ENCODE data around the gene LTB4R2. TPM values are rescaled to one million over a fixed set of nuclear protein-coding genes. Genes with fewer than 3 reads are reported as not detected.

LTB4R2 gene
- total and polyA plus RNA-seq, 7 experiments from 2014 or later: 2.1 to 26.8 (median 14.1) TPM

DNA sequence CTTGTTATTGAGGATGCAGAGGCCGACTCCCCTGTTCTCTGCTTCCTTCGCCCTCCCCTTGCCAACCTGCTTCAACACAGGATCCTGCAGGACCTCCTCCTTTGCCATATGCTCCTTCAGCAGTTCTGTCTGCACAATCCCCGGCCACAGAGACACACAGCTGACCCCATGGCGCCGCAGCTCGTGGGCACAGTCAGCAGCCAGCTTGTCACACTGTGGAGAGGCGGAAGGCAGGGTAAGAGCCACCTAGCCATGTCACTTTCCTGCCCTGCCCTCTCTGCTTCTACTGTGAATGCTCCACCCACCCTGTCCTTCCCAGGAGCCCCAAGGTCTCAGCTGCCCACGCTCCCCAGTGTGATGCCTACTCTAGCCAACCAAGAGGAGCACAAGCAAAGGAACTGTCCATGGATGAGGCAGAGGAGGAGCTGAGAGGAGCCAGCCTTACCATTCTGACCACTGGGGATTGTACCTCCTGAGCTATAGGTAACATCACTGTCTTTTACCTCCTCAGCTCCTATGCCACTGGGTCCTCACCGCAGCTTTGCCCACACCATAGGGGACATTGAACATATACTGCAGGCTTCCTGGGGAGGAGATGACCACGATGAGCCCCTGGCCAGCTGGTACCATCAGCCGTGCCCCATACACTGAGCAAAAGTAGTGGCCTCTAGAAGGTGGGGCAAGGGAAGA is 17.7 kb upstream of the LTB4R2 start:
- ChIA-PET POLR2A (interaction anchor here (0.6 to 4.2 kb wide), 5 partner anchors 11 to 824 kb away, joined by 3 to 21 read pairs (median 5); partner anchors contain the start of genes LTB4R and TINF2), CTCF (interaction anchor here (0.6 to 1.8 kb wide), 4 partner anchors 15 to 245 kb away, joined by 3 to 13 read pairs (median 4); partner anchors contain the start of gene TINF2)
- no peaks in the 10 kb centered on the region for H3K27me3 ChIP-seq (ENCODE audit: control insufficient read depth in 2 of 2, insufficient read depth in 2 of 2, low read length in 2 of 2)
- Mint-ChIP-seq H3K36me3 (peaks cover 0 to 40% (median 23%) of the 10 kb centered on the region in 5 donors), H3K27ac (peak overlapping the region in 1 of 9 donors; percentile 82), H3K4me3 (no peak overlapping the region), H3K9me3 (peaks cover 0 to 2% (median 0%) of the 10 kb centered on the region in 11 donors), H3K4me1 (peaks cover 13 to 34% (median 18%) of the 10 kb centered on the region in 7 donors), H3K27me3 (no peaks in the 10 kb centered on the region)
- H3K36me3 ChIP-seq (ENCODE audit: control insufficient read depth in 2 of 3, insufficient read depth in 3 of 3, low read length in 3 of 3): peaks cover 13 to 49% (median 14%) of the 10 kb centered on the region in 3 experiments
- no peak for DNase-seq
- no peak overlapping the region for H3K4me3 ChIP-seq (ENCODE audit: low read length)
- H3K27ac ChIP-seq (ENCODE audit: low read depth, low read length): no peak overlapping the region
- H3K4me1 ChIP-seq (ENCODE audit: control insufficient read depth in 2 of 2, insufficient read depth in 2 of 2, low read length in 2 of 2): peaks cover 0 to 8% of the 10 kb centered on the region in 2 donors
- no peak for ATAC-seq
- H3K9me3 ChIP-seq (ENCODE audit: control insufficient read depth in 2 of 3, low read length in 3 of 3): no peaks in the 10 kb centered on the region
- intact Hi-C loops (cut with micrococcal nuclease): no loop called here

DNA sequence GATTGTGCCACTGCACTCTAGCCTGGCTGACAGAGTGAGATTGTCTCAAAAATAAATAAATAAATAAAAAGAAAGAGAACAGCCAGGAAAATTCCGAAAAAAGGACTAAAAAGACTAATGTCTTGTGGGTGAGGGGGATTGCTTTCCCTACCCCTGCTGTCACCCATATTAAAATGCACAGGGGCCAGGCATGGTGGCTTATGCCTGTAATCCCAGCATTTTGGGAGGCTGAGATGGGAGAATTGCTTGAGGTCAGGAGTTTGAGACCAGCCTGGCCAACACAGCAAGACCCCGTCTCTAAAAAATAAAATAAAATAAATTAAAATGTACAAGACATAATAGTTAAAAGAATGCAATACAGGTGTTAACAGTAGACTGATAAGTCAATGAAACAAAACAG is 16.4 kb upstream of the LTB4R2 start:
- Mint-ChIP-seq H3K27ac (no peak overlapping the region), H3K9me3 (peaks cover 0 to 2% (median 0%) of the 10 kb centered on the region in 11 donors), H3K27me3 (no peaks in the 10 kb centered on the region), H3K36me3 (peaks cover 0 to 40% (median 23%) of the 10 kb centered on the region in 5 donors), H3K4me3 (no peak overlapping the region), H3K4me1 (peaks cover 22 to 39% (median 26%) of the 10 kb centered on the region in 7 donors)
- ChIA-PET CTCF (interaction anchor here (1.5 to 1.8 kb wide), 2 partner anchors 13 to 50 kb away, joined by 5 to 13 read pairs; partner anchors contain the start of gene TINF2), POLR2A (interaction anchor here (1.4 to 4.2 kb wide), 2 partner anchors 18 to 51 kb away, joined by 5 to 21 read pairs; partner anchors contain the start of genes LTB4R and TINF2)
- no peaks in the 10 kb centered on the region for H3K27me3 ChIP-seq (ENCODE audit: control insufficient read depth in 2 of 2, insufficient read depth in 2 of 2, low read length in 2 of 2)
- ATAC-seq (no peak), DNase-seq (no peak)
- H3K36me3 ChIP-seq (ENCODE audit: control insufficient read depth in 2 of 3, insufficient read depth in 3 of 3, low read length in 3 of 3): peaks cover 13 to 49% (median 14%) of the 10 kb centered on the region in 3 experiments
- intact Hi-C loops (cut with micrococcal nuclease): no loop called here
- peaks cover 2 to 17% of the 10 kb centered on the region in 2 donors for H3K4me1 ChIP-seq (ENCODE audit: control insufficient read depth in 2 of 2, insufficient read depth in 2 of 2, low read length in 2 of 2)
- no peak overlapping the region for H3K4me3 ChIP-seq (ENCODE audit: low read length)
- no peak overlapping the region for H3K27ac ChIP-seq (ENCODE audit: low read depth, low read length)
- H3K9me3 ChIP-seq (ENCODE audit: control insufficient read depth in 2 of 3, low read length in 3 of 3): no peaks in the 10 kb centered on the region

DNA sequence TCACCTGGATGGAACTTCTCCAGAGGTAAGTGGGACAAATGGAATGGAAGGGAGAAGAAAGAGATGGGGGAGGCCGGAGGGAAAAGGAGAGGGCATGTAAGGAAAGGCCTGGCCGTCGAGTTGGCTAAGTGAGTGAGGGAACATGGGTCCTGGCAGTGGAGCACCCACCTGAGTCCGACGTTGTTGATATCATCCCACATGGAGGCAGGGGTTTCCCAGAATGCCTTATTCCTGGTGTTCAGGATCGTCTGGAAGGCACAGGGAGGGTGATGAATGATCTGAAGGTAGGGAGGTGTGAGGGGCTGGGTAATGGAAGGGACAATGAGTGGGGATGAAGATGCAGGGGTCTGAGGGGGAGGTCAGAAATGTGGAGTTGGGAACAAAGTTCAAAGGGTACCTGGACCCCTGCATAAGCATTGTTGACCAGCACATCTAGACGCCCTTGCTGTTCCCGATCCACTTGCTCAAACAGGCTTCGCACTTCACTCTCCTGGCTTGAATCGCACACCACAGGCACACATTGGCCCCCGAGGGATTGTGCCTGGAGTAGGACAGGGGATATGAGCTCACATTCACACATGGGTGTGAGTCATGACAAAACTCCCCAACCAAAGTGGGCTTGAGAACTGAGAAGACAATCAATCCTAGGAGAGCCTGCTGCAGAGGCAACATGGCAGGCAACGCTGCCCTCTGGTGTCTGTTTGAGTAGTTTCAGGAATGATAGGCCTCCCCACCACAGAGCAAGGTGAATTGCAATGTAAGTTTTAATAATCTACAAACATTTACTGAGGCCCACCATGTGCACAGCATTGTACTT is 13.4 kb upstream of the LTB4R2 start:
- Mint-ChIP-seq H3K27ac (peak overlapping the region; percentile 73 to 95 (median 90)), H3K36me3 (peaks cover 0 to 26% (median 13%) of the 10 kb centered on the region in 5 donors), H3K27me3 (no peaks in the 10 kb centered on the region), H3K4me3 (peak overlapping the region in 7 of 10 donors; percentile 5 to 89 (median 54)), H3K9me3 (peaks cover 0 to 6% (median 0%) of the 10 kb centered on the region in 11 donors), H3K4me1 (peaks cover 24 to 61% (median 48%) of the 10 kb centered on the region in 7 donors)
- H3K9me3 ChIP-seq (ENCODE audit: control insufficient read depth in 2 of 3, low read length in 3 of 3): no peaks in the 10 kb centered on the region
- H3K27ac ChIP-seq (ENCODE audit: low read depth, low read length): peak overlapping the region; percentile 62
- H3K4me3 ChIP-seq (ENCODE audit: low read length): no peak overlapping the region
- peaks cover 11 to 34% (median 14%) of the 10 kb centered on the region in 3 experiments for H3K36me3 ChIP-seq (ENCODE audit: control insufficient read depth in 2 of 3, insufficient read depth in 3 of 3, low read length in 3 of 3)
- no peaks in the 10 kb centered on the region for H3K27me3 ChIP-seq (ENCODE audit: control insufficient read depth in 2 of 2, insufficient read depth in 2 of 2, low read length in 2 of 2)
- ChIA-PET POLR2A (interaction anchor here (1.0 to 8.7 kb wide), 7 partner anchors 15 to 134 kb away, joined by 3 to 125 read pairs (median 12); partner anchors contain the start of genes CBLN3, CIDEB, KHNYN and LTB4R), CTCF (interaction anchor here (0.7 to 9.4 kb wide), 16 partner anchors 12 to 664 kb away, joined by 3 to 140 read pairs (median 4); partner anchors contain the start of genes CIDEB, LTB4R, LTB4R2 and RABGGTA)
- peaks cover 19 to 39% of the 10 kb centered on the region in 2 donors for H3K4me1 ChIP-seq (ENCODE audit: control insufficient read depth in 2 of 2, insufficient read depth in 2 of 2, low read length in 2 of 2)
- ATAC-seq (peak; percentile 79), DNase-seq (peak; percentile 38 to 79 (median 69))
- intact Hi-C loops (cut with micrococcal nuclease): loop anchor here (1.0 to 5.0 kb wide), 8 partner anchors 12 to 284 kb away; partner anchors contain the start of gene MDP1 (in 2 of the 2)

GRCh38 chr14:24297190-24297964 is 12.6 kb upstream of the LTB4R2 start:
- H3K27me3 ChIP-seq (ENCODE audit: control insufficient read depth in 2 of 2, insufficient read depth in 2 of 2, low read length in 2 of 2): no peaks in the 10 kb centered on the region
- Mint-ChIP-seq H3K27me3 (no peaks in the 10 kb centered on the region), H3K4me1 (peaks cover 28 to 67% (median 55%) of the 10 kb centered on the region in 7 donors), H3K9me3 (peaks cover 0 to 5% (median 0%) of the 10 kb centered on the region in 11 donors), H3K36me3 (peaks cover 0 to 27% (median 13%) of the 10 kb centered on the region in 5 donors), H3K4me3 (peak overlapping the region; percentile 16 to 89 (median 52)), H3K27ac (peak overlapping the region; percentile 73 to 95 (median 89))
- POLR2A ChIA-PET: interaction anchor here (0.6 to 8.7 kb wide), 11 partner anchors 14 to 245 kb away, joined by 3 to 125 read pairs (median 4); partner anchors contain the start of genes CARMIL3, CBLN3, CIDEB and KHNYN
- ATAC-seq (no peak), DNase-seq (no peak)
- H3K27ac ChIP-seq (ENCODE audit: low read depth, low read length): peak overlapping the region; percentile 62
- peaks cover 18 to 34% (median 22%) of the 10 kb centered on the region in 3 experiments for H3K36me3 ChIP-seq (ENCODE audit: control insufficient read depth in 2 of 3, insufficient read depth in 3 of 3, low read length in 3 of 3)
- H3K4me3 ChIP-seq (ENCODE audit: low read length): no peak overlapping the region
- H3K4me1 ChIP-seq (ENCODE audit: control insufficient read depth in 2 of 2, insufficient read depth in 2 of 2, low read length in 2 of 2): peaks cover 19 to 43% of the 10 kb centered on the region in 2 donors
- no peaks in the 10 kb centered on the region for H3K9me3 ChIP-seq (ENCODE audit: control insufficient read depth in 2 of 3, low read length in 3 of 3)
- intact Hi-C loops (cut with micrococcal nuclease): loop anchor here (1.0 to 5.0 kb wide), 8 partner anchors 11 to 285 kb away; partner anchors contain the start of gene MDP1 (in 2 of the 2)
- CTCF ChIA-PET: interaction anchor here (0.7 to 9.4 kb wide), 20 partner anchors 11 to 665 kb away, joined by 3 to 140 read pairs (median 4); partner anchors contain the start of genes CIDEB, LTB4R, LTB4R2 and RABGGTA

GRCh38 chr14:24298892-24299254 is 11.1 kb upstream of the LTB4R2 start:
- peak overlapping the region; percentile 97 for H3K27ac ChIP-seq (ENCODE audit: low read depth, low read length)
- H3K27ac Mint-ChIP-seq: peak overlapping the region; percentile 91 to 98 (median 96)
- no peaks in the 10 kb centered on the region for H3K9me3 ChIP-seq (ENCODE audit: control insufficient read depth in 2 of 3, low read length in 3 of 3)
- peak overlapping the region; percentile 83 for H3K4me3 ChIP-seq (ENCODE audit: low read length)
- H3K4me1 Mint-ChIP-seq: peaks cover 28 to 67% (median 55%) of the 10 kb centered on the region in 7 donors
- ChIA-PET POLR2A (interaction anchor here (0.6 to 8.7 kb wide), 14 partner anchors 8 to 132 kb away, joined by 3 to 125 read pairs (median 5); partner anchors contain the start of genes CIDEB, GMPR2, IPO4 and KHNYN), CTCF (interaction anchor here (0.9 to 9.4 kb wide), 9 partner anchors 9 to 132 kb away, joined by 3 to 140 read pairs (median 7); partner anchors contain the start of genes CIDEB, LTB4R, LTB4R2 and TINF2)
- H3K4me1 ChIP-seq (ENCODE audit: control insufficient read depth in 2 of 2, insufficient read depth in 2 of 2, low read length in 2 of 2): peaks cover 19 to 43% of the 10 kb centered on the region in 2 donors
- ATAC-seq (peak; percentile 6), DNase-seq (peak in 1 of 9 donors; percentile 26)
- H3K27me3 ChIP-seq (ENCODE audit: control insufficient read depth in 2 of 2, insufficient read depth in 2 of 2, low read length in 2 of 2): no peaks in the 10 kb centered on the region
- H3K36me3 Mint-ChIP-seq: peaks cover 0 to 38% (median 13%) of the 10 kb centered on the region in 5 donors
- intact Hi-C loops (cut with micrococcal nuclease): loop anchor here (1.0 to 5.0 kb wide), 13 partner anchors 9 to 287 kb away; partner anchors contain the start of genes RABGGTA (in 2 of the 2), CHMP4A (in 1 of the 2), DCAF11 (in 1 of the 2) and GMPR2 (in 1 of the 2)
- peak overlapping the region; percentile 89 to 97 (median 94) for H3K4me3 Mint-ChIP-seq
- peaks cover 24 to 43% (median 31%) of the 10 kb centered on the region in 3 experiments for H3K36me3 ChIP-seq (ENCODE audit: control insufficient read depth in 2 of 3, insufficient read depth in 3 of 3, low read length in 3 of 3)
- no peaks in the 10 kb centered on the region for H3K27me3 Mint-ChIP-seq
- peaks cover 0 to 5% (median 0%) of the 10 kb centered on the region in 11 donors for H3K9me3 Mint-ChIP-seq
